Activated CD8-positive, alpha-beta memory T cell treated with anti-CD3 and anti-CD28 coated beads for 24 hours (primary cell): Measurements from ENCODE around the gene C1orf122.
A peak's percentile ranks its signal among the peaks of the same experiment; 100 is the strongest.

Experiments
- DNase-seq: peaks from one replicate; pipeline ENCODE4 v3.0.0-alpha.2; 2020

The C1orf122 gene

DNA sequence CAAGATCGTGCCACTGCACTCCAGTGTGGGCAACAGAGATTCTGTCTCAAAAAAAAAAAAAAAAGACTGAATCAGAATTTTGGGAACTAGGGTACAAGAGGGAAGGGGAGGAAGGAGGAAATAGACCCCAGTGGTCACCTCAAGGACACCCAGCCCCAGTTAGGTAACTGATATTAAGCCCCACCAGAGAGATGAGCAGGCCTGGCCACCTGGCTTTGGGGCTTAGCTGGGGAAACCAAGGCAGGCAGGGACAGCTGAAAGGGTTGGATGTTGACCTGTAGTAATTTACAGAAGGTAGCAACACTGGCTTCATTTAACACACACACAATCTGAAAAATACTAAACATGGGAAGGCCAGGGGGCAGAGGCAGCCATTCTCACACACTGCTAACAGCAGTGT lies 5.2 kb upstream of the C1orf122 start:
- DNase-seq, result no peak

DNA sequence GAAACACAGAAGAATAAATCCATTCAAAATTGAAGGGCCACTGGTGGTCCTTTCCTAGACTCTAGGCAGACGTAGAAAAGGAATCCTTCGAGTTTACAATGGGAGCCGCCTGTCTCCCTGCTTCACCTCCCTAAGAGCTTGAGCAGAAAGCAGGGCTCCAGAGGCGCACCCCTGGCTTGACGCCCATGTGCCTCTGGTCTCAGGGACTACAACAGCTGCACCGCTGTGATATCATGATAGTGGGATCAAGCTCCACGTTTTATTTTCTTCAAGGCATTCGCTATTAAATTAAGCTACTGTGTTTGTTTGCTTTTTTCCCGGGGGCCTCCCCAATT lies 403 bp upstream of the C1orf122 start:
- no peak for DNase-seq

DNA sequence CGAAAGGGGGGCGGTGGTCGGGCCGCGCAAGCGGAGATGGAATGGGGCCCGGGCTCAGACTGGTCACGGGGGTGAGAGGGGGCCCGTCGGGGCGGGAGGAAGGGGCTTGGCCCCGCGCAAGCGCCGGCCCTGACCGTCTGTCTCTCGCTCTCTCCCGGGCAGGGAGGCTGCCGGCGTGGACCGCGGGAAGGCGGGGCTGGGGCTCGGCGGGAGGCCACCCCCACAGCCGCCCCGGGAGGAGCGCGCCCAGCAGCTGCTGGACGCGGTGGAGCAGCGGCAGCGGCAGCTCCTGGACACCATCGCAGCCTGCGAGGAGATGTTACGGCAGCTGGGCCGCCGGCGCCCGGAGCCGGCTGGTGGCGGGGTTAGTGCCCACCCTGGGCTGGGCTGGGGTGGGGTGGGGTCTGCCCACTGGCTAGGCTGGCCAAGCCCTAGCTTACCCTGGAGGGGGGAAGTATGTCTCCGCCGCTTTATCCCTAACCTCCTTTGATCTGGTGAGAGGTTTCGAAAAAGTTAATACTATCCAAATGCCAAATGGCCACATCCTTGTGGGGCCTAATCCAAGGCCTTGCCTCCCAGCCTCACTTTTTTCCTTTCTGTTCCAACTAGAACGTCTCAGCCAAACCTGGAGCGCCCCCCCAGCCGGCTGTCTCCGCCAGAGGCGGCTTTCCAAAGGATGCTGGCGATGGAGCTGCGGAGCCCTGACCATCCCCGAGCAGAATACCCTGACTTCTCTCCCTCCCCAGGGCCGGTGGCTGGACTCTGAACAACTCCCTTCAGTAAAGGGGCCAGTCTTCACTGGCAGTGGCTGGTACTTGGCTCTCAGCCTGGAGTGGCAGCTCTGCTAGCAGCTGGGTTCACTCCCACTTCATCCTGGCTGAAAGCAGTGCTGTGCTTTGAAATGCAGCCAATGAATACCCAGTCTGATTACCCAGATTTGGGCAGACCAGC lies 1.1 kb downstream of the C1orf122 start:
- DNase-seq, result no peak

DNA sequence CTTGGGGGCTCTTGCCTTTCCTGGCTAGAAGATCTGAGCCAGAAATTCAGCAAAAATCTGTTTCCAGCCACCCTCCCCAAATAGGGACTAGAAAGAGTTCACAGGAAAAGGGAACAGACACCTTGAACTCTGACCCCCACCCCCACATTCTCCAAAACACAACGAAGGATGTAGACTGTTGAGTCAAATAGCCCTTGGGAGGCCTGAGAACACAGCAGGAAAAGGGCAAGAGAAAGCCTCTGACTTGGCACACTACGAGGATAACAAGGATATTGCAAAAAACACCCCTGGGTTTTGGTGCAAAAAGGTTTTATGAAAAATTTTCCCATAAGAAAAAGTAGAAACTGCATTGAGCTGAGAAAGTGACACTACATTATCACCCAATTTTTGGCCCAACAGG lies 2.4 kb downstream of the C1orf122 start:
- DNase-seq, result no peak

DNA sequence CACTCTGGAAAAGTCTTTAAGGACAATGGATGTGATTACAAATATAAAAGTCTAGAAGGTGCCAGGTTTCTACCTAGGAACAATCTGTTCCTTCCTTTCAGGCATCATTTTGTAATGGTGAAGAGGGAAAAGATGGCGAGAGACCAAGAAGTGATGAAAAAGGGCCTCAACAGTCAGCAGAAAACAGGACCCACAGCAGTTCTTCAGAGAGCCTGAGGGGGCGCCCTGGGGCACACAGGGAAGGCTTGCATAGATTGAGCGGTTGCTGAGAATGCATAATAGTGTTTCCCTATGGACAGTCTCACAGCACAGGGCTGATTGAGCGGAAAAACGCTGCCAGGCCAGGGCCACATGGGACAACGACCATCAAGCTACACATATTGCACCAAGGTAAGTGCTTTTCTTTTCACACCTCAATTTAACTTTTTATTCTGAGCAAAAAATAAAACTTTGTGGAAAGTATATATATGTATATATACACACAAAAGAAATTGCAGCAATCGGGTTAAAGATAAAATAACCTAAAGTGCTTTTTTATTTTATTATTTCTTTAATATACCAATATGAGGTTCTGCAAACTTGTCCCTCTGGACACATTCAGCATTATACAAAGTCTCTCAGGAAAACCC lies 3.6 kb downstream of the C1orf122 start:
- DNase-seq, result peak; percentile 78

DNA sequence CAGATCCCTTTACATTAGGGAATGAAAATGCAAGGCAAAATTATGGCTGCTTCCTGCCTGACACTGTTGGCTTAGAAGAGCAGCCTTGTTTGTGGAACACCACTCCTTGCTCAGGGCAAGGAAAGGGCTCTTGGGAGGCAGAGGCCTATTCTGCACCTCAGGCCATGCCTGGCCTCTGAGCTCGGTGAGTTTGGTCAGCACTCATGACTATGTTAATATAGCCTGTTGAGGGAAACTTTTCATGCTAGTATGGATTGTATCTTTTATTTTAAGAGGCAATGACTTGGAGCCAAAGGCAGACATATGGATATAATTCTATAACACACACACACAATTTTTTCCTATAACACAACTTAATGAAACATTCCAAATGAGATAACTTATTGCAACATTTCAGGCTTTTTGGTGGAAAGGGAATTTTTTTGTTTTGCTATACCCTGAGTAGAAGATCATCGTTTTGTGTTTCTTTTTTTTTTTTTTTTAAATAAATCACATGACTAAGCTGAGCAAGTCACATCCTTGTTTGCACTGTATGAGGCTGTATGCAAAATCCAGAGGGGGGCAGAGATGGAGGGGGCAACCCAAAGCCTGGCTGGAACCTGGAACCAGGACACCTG lies 6.0 kb downstream of the C1orf122 start:
- no peak for DNase-seq

DNA sequence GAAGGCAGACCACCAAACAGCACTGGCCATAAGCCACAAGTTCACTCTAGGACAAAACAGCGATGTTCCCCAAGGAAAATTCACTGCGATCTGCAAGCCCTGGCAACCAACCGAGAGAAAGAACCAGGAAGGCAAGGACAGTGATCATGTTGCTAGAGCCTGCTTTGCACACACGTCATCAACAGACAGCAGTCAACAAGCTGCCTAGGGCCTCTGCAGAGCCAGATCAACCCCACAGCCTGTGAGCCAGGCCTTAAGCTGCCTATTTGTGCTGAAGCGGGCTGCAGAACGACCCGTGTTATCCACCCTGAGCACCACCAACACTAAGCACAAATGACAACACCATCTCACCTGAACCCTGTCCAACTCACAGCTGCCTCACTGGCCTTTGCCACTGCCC lies 6.7 kb downstream of the C1orf122 start:
- no peak for DNase-seq

DNA sequence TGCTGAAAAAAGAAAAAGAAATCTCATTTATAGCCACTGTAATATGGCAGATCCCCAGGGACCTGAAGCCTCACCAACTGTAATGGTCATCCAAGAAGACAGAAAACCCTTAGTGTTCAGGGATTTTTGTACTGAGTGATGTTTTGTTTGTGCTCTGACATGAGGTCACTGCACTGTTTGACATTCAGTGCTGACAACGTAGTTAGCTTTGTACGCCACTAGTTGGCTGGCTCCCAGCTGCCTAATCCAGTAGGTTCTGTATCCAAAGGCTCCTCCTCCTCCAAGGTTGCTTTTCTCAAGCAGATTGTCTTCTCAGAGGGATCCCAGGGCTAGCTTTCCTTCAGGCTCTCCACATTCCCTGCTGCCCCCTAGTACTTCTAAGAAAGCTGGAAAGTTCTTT lies 9.9 kb downstream of the C1orf122 start:
- DNase-seq, result no peak

DNA sequence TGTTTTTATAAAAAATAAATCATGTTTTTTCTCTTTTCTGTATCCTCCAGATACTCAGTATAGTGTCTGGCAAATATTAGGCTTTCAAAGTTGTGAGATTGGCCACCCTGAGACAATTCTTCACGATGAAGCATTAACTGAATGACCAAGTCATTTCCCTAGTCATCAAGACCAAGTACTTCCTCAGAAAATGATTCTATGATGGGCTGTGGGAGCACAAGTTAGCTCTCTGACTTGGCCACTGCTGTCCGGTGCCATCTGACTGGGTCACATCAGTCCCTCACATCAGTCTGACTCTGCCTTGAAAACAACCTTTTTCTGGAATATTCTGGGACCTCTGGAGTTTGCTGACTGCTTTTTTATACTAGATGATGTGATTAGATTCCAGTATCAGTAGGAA lies 13.9 kb downstream of the C1orf122 start:
- no peak for DNase-seq

DNA sequence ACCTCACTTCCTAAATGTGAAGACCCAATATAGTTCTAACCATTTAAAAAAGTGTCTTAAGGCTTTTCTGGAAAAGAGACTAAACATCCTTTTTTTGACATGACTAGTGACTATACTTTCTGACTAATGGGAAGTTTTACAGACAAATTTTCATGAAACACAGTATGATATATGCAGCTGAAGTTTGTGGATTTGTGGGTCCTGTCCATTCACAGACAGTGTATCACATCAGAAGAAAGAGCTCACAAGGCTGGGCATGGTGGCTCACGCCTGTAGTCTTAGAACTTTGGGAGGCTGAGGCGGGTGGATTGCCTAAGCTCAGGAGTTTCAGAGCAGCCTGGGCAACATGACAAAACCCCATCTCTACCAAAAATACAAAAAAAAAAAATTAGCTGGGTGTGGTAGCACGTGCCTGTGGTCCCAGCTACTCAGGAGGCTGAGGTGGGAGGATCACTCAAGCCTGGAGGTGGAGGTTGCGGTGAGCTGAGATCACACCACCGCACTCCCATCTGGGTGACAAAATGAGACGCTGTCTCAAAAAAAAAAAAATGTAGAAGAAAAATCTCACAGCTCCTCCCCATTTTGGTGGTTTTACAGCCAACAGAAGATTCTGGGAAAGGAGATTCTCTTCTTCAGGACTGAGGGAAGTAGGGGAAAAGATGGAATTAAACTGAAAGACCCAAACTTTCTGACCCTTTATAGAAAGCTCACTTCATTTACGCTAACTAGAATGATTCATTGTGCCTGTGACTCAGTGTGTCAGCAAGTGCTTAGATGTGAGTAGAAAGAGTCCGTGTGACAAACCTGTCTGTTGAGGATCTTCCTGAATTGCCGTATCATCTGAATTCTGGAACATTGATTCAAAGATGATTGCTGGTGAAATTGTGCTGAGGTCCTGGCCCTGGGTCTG lies 15.6 kb downstream of the C1orf122 start:
- DNase-seq, result no peak

DNA sequence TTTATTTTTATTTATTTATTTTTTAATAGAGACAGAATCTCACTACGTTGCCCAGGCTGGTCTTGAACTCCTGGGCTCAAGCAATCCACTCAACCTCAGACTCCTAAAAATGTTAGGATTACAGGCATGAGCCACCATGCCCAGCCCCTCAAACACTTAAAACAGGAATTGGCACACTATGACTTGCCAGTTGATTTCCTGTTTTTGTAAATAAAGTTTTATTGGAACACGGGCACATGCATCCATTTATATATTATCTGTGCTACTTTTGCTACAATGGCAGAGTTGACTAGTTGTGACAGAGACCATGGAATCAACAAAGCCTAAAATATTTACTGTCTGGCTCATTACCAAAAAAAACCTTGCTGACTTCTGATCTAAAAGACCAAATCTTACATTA lies 16.4 kb downstream of the C1orf122 start:
- DNase-seq, result no peak

DNA sequence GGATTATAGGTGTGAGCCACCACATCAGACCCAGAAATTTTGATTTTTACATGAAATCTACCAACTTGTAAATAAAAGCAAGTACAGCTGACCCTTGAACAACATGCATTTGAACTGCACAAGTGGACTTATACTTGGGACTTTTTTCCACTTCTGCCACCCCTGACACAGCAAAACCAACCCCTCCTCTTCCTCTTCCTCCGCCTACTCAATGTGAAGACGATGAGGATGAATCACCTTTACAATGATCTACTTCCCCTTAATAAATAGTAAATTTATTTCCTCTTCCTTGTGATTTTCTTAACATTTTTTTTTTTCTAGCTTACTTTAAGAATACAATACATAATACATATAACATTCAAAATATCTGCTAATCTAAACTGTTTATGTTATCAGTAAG lies 17.9 kb downstream of the C1orf122 start:
- no peak for DNase-seq

DNA sequence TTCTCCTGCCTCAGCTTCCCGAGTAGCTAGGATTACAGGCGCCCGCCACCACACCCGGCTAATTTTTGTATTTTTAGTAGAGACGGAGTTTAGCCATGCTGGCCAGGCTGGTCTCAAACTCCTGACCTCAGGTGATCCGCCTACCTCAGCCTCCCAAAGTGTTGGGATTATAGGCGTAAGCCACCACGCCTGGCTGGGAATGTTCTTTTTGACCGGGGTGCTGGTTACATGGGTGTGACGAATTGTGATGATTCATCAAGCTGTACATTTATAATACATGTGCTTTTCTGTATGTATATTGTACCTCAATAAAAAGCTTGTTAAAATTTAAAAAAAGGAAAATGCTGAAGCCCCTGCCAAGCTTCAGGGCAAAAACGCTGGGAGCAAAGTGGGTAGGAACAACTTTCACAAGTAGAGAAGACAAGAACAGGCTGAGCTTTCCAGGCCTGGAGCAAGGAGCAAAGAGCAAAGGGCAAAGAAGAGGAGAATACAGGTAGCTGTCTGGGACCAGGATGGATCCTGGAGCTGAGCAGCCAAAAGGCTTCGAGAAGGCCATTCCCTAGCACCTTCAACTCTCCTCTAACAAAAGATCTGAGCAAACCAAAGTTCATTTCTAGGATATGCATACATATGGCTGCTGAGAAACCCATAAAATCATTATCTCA lies 21.0 kb downstream of the C1orf122 start:
- DNase-seq, result no peak

DNA sequence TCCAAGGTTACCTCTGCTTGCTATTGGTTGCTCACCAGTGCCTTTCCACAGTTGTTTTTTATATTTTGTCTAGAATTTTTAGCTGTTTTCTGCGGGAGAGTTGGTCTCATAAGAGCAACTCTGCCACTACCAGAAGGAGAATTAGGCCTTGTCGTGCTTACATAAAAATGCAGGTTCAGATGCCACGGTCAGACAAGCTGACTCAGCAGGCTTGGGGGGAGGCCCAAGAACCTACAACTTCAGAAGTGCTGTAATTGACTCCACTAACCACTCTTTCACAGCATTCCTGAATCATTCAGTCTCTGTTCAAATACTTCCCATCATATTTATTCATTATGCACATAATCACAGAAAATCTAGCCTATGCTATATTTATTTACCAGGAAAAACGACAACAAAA lies 23.5 kb downstream of the C1orf122 start:
- no peak for DNase-seq

DNA sequence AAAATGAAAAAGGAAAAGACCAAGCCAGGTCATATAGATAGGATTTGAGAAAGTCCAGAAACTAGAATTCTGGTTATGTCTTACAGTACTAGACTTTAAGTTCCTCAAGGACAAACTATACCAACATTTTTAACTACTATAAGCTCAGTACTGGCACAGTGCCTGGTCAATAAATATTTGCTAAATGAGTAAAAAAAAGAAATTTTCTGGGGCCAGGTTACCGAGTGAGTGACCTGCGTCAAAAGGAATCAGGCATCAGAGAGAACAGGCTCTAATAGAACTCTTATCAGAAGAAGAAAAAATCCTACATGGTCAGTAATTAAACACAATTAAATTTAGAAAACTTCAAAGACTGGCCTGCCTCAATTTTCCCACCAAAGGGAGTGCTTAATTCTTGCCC lies 24.2 kb downstream of the C1orf122 start:
- DNase-seq, result no peak

DNA sequence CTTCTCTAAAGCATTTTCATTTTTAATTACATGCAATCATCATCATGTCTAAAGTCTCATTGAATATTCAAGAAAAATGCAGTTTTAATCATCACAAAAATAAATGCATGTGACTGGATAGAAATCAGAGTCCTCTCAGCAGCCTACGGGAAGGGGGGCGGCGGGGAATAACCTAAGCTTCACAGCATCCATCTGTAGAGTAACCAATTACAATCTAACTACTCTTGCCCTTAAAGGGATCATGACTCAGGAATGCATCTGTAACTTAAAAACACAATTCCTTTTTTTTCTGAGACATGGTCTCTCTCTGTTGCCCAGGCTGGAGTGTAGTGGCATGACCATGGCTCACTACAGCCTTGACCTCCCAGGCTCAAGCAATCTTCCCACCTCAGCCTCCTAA lies 29.2 kb downstream of the C1orf122 start:
- no peak for DNase-seq

DNA sequence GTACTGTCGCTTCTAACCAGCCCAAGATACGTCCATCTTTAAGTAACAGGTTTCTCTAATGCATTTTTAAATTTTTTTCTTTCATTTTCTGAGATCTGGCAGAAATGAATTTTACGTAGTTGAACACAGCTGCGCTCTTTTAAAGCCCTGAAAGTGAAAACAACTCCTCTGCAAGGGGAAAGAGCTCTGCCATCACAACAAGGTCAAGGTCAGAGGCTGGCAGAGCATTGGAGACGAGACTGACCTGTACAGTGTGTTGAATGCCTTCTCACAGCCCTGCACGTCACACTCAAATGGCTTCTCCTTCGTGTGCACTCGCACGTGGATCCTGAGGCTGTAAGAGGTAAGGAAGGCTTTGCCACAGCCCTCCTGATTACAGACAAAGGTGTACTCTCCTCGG lies 32.1 kb downstream of the C1orf122 start:
- DNase-seq, result no peak

DNA sequence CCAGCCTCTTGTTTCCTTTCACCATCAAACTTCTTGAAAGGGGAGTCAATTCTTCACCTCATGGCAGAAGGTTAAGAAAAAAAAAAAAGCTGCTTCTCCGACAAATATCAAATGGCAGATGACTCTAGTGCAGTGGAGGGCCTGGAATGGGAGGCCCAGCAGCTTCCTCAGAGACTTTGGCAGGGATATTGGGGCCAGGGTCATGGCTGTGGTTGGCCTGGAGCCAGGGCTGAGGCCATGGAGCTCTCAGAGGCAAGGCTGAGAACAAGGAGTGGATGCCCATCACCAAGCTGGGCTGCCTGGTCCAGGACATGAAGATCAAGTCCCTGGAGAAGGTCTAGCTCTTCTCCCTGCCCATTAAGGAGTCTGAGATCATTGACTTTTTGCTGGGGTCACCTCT lies 33.1 kb downstream of the C1orf122 start:
- DNase-seq, result no peak

DNA sequence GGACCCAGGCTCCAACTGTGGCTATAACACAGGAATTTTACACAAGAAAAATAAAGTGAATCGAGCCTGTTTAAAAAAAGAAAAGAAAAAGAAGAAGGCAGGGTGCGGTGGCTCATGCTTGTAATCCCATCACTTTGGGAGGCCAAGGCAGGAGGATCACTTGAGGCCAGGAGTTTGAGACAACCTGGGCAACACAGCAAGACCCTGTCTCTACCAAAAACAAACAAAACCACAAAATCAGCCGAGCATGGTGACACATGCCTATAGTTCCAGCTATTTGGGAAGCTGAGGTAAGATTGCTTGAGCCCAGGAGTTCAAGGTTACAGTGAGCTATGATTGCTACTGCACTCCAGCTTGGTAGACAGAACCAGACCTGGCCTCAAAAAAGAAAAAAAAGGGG lies 34.1 kb downstream of the C1orf122 start:
- DNase-seq, result no peak

DNA sequence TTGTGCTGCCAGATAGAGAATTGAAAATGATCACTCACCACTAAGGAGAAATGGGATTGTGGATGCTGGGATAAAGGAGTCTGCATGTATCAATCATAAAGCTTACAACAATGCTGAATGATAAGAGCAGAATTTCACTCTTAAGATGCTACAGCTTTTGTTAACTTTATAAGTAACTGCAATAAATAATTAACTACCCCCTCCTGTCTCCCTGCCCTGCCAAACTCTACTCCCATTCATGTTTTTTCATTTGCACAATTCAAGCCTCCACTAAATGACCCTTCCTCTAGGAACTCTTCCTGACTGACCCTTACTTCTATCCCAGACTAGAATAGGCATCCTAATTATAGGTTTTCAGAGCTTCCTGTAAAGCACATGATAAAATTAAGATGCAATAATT lies 36.9 kb downstream of the C1orf122 start:
- DNase-seq, result no peak

DNA sequence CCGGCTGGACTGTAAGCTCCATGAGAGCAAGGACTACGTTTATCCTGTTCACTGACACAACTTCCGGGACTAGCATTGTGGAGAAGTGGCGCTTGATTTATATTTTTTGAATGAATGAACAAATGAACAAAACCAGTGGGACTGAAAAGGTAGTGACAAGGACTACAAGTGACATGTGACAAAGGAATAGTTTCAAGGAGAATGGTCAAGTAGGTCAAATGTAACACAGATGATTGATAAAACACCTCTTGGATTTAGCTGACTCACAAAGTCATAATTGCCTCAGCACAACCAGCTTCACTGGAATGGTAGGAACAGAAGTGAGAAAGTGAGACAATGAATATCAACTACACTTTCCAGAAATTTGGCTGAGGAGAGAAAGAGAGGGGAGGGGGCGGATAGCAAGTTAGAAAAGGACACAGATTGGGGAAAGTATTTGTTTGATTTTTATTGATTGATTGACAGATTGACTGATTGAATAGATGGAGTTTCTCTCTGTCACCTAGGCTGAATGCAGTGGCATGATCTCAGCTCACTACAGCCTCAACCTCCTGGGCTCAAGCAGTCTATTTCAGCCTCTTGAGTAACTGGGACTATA lies 37.6 kb downstream of the C1orf122 start:
- no peak for DNase-seq

DNA sequence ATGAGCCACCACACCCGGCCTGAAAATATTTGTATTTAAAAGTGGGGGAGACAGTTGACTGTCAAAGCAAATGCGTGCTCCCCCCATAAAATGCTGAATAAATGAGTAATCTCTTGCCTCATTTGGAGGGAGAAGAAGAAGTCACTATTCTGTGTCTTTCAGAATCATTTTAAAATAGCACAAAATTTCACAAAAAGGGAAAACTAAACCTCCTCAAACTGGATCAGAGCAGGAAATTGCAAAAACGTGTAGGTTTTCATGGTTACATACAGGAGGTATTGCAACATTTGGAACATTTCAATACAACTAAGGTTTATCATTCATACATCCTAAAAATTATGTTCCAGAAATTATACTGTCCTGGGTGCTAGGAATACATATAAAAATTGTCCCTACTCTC lies 38.2 kb downstream of the C1orf122 start:
- no peak for DNase-seq
